NB4 (cell line): Measurements from ENCODE around the gene CAMKK1.

Experiments used
- CTCF ChIP-seq: IDR thresholded peaks from one replicate; pipeline ENCODE4 v1.5.1; 2012; ENCODE audit warnings: low read depth, low read length
- POLR2A ChIP-seq: IDR thresholded peaks from 2 replicates; pipeline ENCODE4 v1.6.1; 2011; ENCODE audit warnings: mild to moderate bottlenecking; ENCODE audit not compliant: insufficient read length; ENCODE audit errors: extremely low read depth

- no peak for TF ChIP-seq CTCF
- no peak for TF ChIP-seq POLR2A
These were observed 34.2 kb upstream of the CAMKK1 start for GRCh38 chr17:3926860-3927627.
